ENCODE measurements around the gene ELK4.

DNA sequence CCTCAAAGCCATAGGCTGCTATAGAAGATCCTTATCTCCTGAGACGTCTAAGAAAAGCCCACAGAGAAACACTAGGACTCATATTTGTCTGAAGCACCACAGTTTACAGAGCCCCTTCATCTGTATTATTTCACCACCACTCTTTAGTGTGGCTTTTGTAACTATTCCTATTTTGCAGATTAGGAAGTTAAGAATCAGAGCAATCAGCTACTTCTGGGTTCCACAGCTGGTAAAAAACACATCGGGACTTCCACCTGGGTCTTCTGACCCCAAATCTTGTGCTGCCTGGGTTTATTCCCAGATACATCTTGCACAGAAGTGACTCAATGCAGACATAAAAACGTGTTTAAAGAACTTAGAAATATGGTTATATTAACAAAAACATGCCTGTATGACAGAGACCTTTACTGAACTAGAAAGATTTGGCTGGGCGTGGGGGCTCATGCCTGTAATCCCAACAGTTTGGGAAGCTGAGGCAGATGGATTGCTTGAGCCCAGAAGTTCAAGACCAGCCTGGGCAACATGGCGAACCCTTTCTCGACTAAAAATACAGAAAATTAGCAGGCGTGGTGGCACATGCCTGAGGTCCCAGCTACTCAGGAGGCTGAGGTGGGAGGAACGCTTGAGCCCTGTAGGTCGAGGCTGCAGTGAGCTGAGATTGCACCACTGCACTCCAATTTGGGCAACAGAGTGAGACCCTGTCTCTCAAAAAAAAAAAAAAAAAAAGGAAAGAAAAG lies 40.9 kb downstream of the ELK4 start:
- TF ChIP-seq CTCF (IDR thresholded peaks at IDR 0.05) (no peak), POLR2A (IDR thresholded peaks at IDR 0.05) (no peak)

Data from thyroid gland (tissue), 4 donors.